Renal pelvis (tissue), 12 donors: Measurements from ENCODE around the gene MRPL30. TPM values are rescaled to one million over a fixed set of nuclear protein-coding genes. Genes with fewer than 3 reads are reported as not detected.
A peak's percentile ranks its signal among the peaks of the same experiment; 100 is the strongest.
"Not testable (repeated sequence)": the region's sequence is repeated elsewhere in the genome, so short reads cannot be mapped to it uniquely, and the experiment has no call there.

Experiments used
- DNase-seq: peaks from one replicate; pipeline ENCODE4 v3.0.0-alpha.2; 2013
- long read RNA-seq, 16 experiments: transcript quantifications; one replicate each; lab custom pipeline, GENCODE V29; 2026
- polyA plus RNA-seq, 3 donors: library from polyadenylated mRNA; unstranded; fragments of 120-200 nt; gene quantifications; one replicate each; pipeline ENCODE4 v1.2.1, GENCODE V29; 2013; ENCODE audit not compliant: insufficient read length in 3 of 3

Gene MRPL30
- 10 to 100 TPM; 45.5 to 53.1 (median 45.7) TPM for polyA plus RNA-seq
- long read RNA-seq, donor 1, transcript MRPL30-201 (6 exons, 2,605 nt), result major isoform, 19 of 19 reads
- long read RNA-seq, donor 1, partial matches to known transcripts, result 0 of 19 reads
- long read RNA-seq, donor 1, other reads (novel, unspliced or antisense), result 0 of 19 reads
- long read RNA-seq, donor 2, transcript MRPL30-201 (6 exons, 2,605 nt), result major isoform, 16 of 17 reads
- long read RNA-seq, donor 2, partial matches to known transcripts, result 0 of 17 reads
- long read RNA-seq, donor 2, other reads (novel, unspliced or antisense), result 0 of 17 reads
- long read RNA-seq, donor 3, transcript MRPL30-201 (6 exons, 2,605 nt), result major isoform, 12 of 12 reads
- long read RNA-seq, donor 3, partial matches to known transcripts, result 0 of 12 reads
- long read RNA-seq, donor 3, other reads (novel, unspliced or antisense), result 0 of 12 reads
- long read RNA-seq, donor 4, transcript MRPL30-201 (6 exons, 2,605 nt), result major isoform, 14 of 18 reads
- long read RNA-seq, donor 4, partial matches to known transcripts, result 0 of 18 reads
- long read RNA-seq, donor 4, other reads (novel, unspliced or antisense), result 0 of 18 reads
- long read RNA-seq, donor 5, transcript MRPL30-201 (6 exons, 2,605 nt), result major isoform, 8 of 9 reads
- long read RNA-seq, donor 5, partial matches to known transcripts, result 0 of 9 reads
- long read RNA-seq, donor 5, other reads (novel, unspliced or antisense), result 0 of 9 reads
- long read RNA-seq, donor 6, transcript MRPL30-201 (6 exons, 2,605 nt), result major isoform, 11 of 14 reads
- long read RNA-seq, donor 6, partial matches to known transcripts, result 0 of 14 reads
- long read RNA-seq, donor 6, other reads (novel, unspliced or antisense), result 0 of 14 reads
- long read RNA-seq, donor 7, transcript MRPL30-201 (6 exons, 2,605 nt), result major isoform, 14 of 24 reads
- long read RNA-seq, donor 7, partial matches to known transcripts, result 8 of 24 reads
- long read RNA-seq, donor 7, other reads (novel, unspliced or antisense), result 0 of 24 reads
- long read RNA-seq, donor 8, transcript MRPL30-201 (6 exons, 2,605 nt), result major isoform, 7 of 9 reads
- long read RNA-seq, donor 8, partial matches to known transcripts, result 0 of 9 reads
- long read RNA-seq, donor 8, other reads (novel, unspliced or antisense), result 0 of 9 reads
- long read RNA-seq, donor 9, transcript MRPL30-201 (6 exons, 2,605 nt), result major isoform, 26 of 39 reads
- long read RNA-seq, donor 9, partial matches to known transcripts, result 11 of 39 reads
- long read RNA-seq, donor 9, other reads (novel, unspliced or antisense), result 0 of 39 reads
- long read RNA-seq, donor 10, transcript MRPL30-201 (6 exons, 2,605 nt), result major isoform, 20 of 22 reads
- long read RNA-seq, donor 10, partial matches to known transcripts, result 0 of 22 reads
- long read RNA-seq, donor 10, other reads (novel, unspliced or antisense), result 0 of 22 reads
- long read RNA-seq, donor 11, transcript MRPL30-201 (6 exons, 2,605 nt), result major isoform, 9 of 12 reads
- long read RNA-seq, donor 11, partial matches to known transcripts, result 0 of 12 reads
- long read RNA-seq, donor 11, other reads (novel, unspliced or antisense), result 0 of 12 reads
- long read RNA-seq, donor 12, transcript MRPL30-201 (6 exons, 2,605 nt), result major isoform, 27 of 27 reads
- long read RNA-seq, donor 12, partial matches to known transcripts, result 0 of 27 reads
- long read RNA-seq, donor 12, other reads (novel, unspliced or antisense), result 0 of 27 reads
- long read RNA-seq, donor 13, transcript MRPL30-201 (6 exons, 2,605 nt), result major isoform, 10 of 13 reads
- long read RNA-seq, donor 13, partial matches to known transcripts, result 0 of 13 reads
- long read RNA-seq, donor 13, other reads (novel, unspliced or antisense), result 0 of 13 reads
- long read RNA-seq, donor 14, result 0 reads
- long read RNA-seq, donor 15, transcript MRPL30-201 (6 exons, 2,605 nt), result major isoform, 25 of 29 reads
- long read RNA-seq, donor 15, partial matches to known transcripts, result 0 of 29 reads
- long read RNA-seq, donor 15, other reads (novel, unspliced or antisense), result 0 of 29 reads
- long read RNA-seq, donor 16, transcript MRPL30-201 (6 exons, 2,605 nt), result major isoform, 22 of 37 reads
- long read RNA-seq, donor 16, partial matches to known transcripts, result 13 of 37 reads
- long read RNA-seq, donor 16, other reads (novel, unspliced or antisense), result 0 of 37 reads

GRCh38 chr2:99180755-99181623, at the start of gene MRPL30, which contains the start of gene MITD1:
TSS of gene MRPL30 (plus strand) at chr2:99181184. CDS start at chr2:99186204, 5,020 bp downstream.
TSS of gene MITD1 (minus strand) at chr2:99181058. CDS start at chr2:99180981, 77 bp downstream.
- peak; percentile 97 for DNase-seq

- not testable (repeated sequence) for DNase-seq
Observed at GRCh38 chr2:99135044-99135556, 45.9 kb upstream of the MRPL30 start.

- no peak for DNase-seq
Observed at GRCh38 chr2:99139003-99139402, 42.0 kb upstream of the MRPL30 start.

GRCh38 chr2:99140056-99140859, 40.7 kb upstream of the MRPL30 start:
- peak; percentile 60 for DNase-seq

- no peak for DNase-seq
Observed at GRCh38 chr2:99140860-99141109, 40.2 kb upstream of the MRPL30 start.

GRCh38 chr2:99141110-99142108, 39.6 kb upstream of the MRPL30 start, which contains the start of gene C2orf15:
TSS of gene C2orf15 (plus strand) at chr2:99141707. CDS start at chr2:99150559, 8,852 bp downstream.
- DNase-seq, result peak; percentile 95

- no peak for DNase-seq
Observed at GRCh38 chr2:99150706-99151105, 30.3 kb upstream of the MRPL30 start.

GRCh38 chr2:99152199-99152895, 28.6 kb upstream of the MRPL30 start:
- DNase-seq, result peak; percentile 53

- no peak for DNase-seq
Observed at GRCh38 chr2:99153921-99154604, 26.9 kb upstream of the MRPL30 start.

GRCh38 chr2:99154643-99155536, 26.1 kb upstream of the MRPL30 start, which contains the start of the genes LIPT1 and TSGA10:
TSS of gene LIPT1 (plus strand) at chr2:99154967. CDS start at chr2:99161958, 6,991 bp downstream.
TSS of gene TSGA10 (minus strand) at chr2:99154942. CDS start at chr2:99109439, 45,503 bp downstream.
- peak; percentile 94 for DNase-seq

- no peak for DNase-seq
Observed at GRCh38 chr2:99156891-99157290, 24.1 kb upstream of the MRPL30 start.

- DNase-seq, result no peak
Observed at GRCh38 chr2:99158599-99158998, 22.4 kb upstream of the MRPL30 start.

GRCh38 chr2:99159594-99159993, 21.4 kb upstream of the MRPL30 start:
- no peak for DNase-seq

GRCh38 chr2:99166218-99166617, 14.8 kb upstream of the MRPL30 start:
- no peak for DNase-seq
